ENCODE measurements around the gene C2orf72. TPM values are rescaled to one million over a fixed set of nuclear protein-coding genes. Genes with fewer than 3 reads are reported as not detected.

Gene C2orf72
- total and polyA plus RNA-seq, 10 of the 15 experiments (the other 5 are each of a cell fraction or from before 2014, with no cell fraction given): under 0.01 to 0.29 (median 0.10) TPM; not detected in 6

DNA sequence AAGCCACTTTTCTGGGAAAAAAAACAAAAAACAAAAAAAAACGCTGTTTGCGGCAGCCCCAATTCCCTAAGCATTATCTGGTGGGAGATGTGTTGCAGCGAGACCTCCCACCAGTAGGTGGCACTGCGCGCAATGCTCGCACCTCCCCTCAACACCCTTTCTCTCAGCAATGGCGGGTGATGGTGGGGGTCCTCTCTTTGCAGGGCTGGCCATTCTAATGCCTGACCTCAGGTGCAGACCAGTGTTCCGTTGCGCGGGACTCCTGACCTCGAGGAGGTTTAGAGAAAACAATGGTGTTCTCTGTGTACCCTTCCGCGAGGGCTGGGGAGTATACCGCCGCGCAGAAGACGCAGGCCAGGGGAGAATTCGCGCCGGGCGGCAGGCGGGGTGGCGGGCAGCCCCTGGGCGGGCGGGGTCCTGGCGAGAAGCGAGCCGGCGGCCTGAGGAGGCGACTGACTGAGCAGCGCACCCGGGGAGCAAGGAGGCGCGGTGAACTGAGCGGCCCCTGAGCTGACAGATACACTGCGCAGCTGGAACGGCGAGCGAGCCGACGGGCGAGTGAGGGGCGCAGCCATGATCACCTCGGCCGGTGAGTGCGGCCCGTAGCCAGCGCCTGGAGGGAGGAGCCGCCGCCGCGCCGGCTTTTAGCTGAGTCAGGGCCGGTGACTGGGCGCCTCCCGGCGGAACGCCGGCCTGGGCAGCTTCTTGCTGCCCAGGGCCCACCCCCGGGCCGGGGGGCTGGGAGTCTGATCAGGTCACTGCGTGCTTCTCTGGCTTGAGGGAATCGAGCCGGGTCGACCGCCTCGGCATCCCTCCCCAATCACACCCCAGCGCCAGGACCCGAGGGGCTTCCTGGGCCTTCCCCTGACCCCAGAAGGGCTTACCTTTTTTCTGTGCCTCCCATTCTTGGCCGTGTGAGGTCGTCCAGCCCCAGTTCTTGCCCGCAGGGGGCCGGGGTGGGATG is 19.4 kb downstream of the C2orf72 start, which contains the start of gene PSMD1 (continued):
- TF ChIP-seq ZBTB40 (IDR thresholded peaks at IDR 0.05; ENCODE audit: borderline replicate concordance): no peak; the same call in 1 of the 2 replicates
- TF ChIP-seq CBX5 (IDR thresholded peaks at IDR 0.05; ENCODE audit: low read depth): no peak
- no peak for TF ChIP-seq RCOR1 (conservative IDR thresholded peaks at IDR 0.05; ENCODE audit: low read depth, low read length)
- 0 out of 2 replicates have a peak, but pooled peaks have one; percentile 34 for TF ChIP-seq MXI1 (IDR thresholded peaks at IDR 0.05; ENCODE audit: low read depth, low read length)
- TF ChIP-seq MEF2A (IDR thresholded peaks at IDR 0.05; ENCODE audit: insufficient read depth, low read depth, low read length): no peak
- no peak for TF ChIP-seq NFYB (IDR thresholded peaks at IDR 0.05; ENCODE audit: insufficient read depth, low read depth, low read length)
- TF ChIP-seq E2F8 (IDR thresholded peaks at IDR 0.05; ENCODE audit: low read depth, partially characterized antibody): no peak
- peak; percentile 81 for TF ChIP-seq NKRF (conservative IDR thresholded peaks at IDR 0.05)
- TF ChIP-seq SREBF1 (IDR thresholded peaks at IDR 0.05; ENCODE audit: low read length): no peak; the same call in 1 of the 2 replicates
- no peak for TF ChIP-seq EED (IDR thresholded peaks at IDR 0.05; ENCODE audit: low read depth)
- no peak for TF ChIP-seq ZBED1 (IDR thresholded peaks at IDR 0.05; ENCODE audit: borderline replicate concordance)
- TF ChIP-seq USF1 (IDR thresholded peaks at IDR 0.05; ENCODE audit: borderline replicate concordance, extremely low read length, insufficient read depth, low read depth, low read length): no peak
- no peak for TF ChIP-seq ZSCAN29 (IDR thresholded peaks at IDR 0.05)
- TF ChIP-seq, protein P1, sequence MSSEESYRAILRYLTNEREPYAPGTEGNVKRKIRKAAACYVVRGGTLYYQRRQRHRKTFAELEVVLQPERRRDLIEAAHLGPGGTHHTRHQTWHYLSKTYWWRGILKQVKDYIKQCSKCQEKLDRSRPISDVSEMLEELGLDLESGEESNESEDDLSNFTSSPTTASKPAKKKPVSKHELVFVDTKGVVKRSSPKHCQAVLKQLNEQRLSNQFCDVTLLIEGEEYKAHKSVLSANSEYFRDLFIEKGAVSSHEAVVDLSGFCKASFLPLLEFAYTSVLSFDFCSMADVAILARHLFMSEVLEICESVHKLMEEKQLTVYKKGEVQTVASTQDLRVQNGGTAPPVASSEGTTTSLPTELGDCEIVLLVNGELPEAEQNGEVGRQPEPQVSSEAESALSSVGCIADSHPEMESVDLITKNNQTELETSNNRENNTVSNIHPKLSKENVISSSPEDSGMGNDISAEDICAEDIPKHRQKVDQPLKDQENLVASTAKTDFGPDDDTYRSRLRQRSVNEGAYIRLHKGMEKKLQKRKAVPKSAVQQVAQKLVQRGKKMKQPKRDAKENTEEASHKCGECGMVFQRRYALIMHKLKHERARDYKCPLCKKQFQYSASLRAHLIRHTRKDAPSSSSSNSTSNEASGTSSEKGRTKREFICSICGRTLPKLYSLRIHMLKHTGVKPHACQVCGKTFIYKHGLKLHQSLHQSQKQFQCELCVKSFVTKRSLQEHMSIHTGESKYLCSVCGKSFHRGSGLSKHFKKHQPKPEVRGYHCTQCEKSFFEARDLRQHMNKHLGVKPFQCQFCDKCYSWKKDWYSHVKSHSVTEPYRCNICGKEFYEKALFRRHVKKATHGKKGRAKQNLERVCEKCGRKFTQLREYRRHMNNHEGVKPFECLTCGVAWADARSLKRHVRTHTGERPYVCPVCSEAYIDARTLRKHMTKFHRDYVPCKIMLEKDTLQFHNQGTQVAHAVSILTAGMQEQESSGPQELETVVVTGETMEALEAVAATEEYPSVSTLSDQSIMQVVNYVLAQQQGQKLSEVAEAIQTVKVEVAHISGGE (CRISPR knock-in tag; IDR thresholded peaks at IDR 0.05): no peak

All from GM12878 (cell line).